Amniotic epithelial cell (primary cell): ENCODE results near the gene TSPAN17.
"Not testable (repeated sequence)": the region's sequence is repeated elsewhere in the genome, so short reads cannot be mapped to it uniquely, and the experiment has no call there.

Source experiments
- DNase-seq: peaks from one replicate; pipeline ENCODE4 v3.0.0-alpha.2; 2010; ENCODE audit warnings: low read depth

The TSPAN17 gene

DNA sequence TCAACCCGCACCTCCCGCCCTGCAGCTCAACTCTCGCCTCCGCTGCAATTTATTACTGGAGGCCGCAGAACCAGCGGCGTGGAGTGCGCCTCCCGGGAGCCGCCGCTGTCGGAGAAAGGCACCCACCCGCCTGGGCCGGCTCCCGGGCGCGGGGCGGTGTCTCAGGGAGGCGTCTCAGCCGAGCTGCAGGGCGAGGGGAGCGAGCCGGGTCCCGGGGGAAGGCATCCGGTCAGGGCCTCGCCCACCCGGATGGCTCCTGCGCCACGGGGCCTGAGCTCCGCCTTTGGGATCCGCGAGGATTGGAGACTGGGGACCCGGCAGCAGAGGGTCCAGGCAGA lies 32.9 kb downstream of the TSPAN17 start:
- no peak for DNase-seq

DNA sequence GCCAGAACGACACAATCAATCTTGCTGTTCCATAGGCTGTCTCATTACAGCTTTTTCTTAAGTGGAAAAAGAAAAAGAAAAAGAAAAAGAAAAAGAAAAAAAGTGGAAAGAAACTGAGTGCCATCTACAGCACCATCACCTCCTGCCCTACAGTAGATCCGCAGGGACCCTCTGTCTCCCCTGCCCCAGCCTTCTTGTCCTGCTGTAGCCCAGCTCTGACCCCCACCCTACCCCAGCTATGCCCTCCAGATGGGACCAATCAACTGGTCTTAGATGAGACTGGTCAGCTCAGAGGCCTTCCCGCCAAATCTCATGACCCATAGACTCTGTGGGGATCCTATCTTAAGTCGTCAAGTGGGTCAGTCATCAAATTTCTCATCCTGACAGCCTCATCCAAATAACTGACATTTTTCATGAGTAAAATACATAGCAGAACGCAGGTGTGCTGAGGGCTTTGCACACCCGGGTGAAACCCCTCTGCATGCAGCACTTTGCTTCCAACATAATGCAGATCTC lies 34.8 kb downstream of the TSPAN17 start:
- no peak for DNase-seq

DNA sequence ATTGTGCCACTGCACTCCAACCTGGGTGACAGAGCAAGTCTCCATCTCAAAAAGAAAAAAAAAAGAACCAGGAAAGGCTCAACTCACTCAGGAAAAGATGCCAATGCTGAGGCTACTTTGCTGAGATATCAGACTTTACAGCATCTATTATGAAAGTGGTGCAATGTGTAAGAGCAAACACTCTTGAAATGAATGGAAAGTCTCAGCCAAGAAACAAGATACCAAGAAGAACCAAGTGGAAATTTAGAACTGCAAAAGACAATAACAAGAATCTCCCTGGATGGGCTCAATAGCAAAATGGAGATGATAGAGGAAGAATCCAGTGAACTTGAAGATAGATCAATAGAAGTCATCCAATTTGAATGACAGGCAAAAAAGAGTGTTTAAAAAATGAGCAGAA lies 37.7 kb downstream of the TSPAN17 start:
- no peak for DNase-seq

DNA sequence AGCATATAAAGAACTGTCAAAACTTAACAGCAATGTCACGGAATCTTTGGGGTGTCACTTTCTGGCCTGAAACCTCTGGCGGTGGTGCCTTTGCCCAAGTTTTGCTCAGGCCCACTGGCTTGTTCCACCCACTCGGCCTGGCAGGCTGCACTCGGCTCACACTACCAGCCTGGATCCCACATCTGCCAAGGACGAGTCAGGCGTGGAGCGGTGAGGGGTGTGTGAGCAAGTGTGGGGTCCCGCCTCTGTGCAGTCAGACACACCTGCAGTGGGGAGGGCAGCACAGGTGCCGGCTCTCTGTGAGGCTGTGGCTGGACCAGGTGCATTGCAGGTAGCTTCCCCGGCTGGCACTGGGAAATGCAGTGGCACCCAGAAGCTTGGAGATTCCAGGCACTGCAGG lies 40.0 kb downstream of the TSPAN17 start:
- DNase-seq = no peak

DNA sequence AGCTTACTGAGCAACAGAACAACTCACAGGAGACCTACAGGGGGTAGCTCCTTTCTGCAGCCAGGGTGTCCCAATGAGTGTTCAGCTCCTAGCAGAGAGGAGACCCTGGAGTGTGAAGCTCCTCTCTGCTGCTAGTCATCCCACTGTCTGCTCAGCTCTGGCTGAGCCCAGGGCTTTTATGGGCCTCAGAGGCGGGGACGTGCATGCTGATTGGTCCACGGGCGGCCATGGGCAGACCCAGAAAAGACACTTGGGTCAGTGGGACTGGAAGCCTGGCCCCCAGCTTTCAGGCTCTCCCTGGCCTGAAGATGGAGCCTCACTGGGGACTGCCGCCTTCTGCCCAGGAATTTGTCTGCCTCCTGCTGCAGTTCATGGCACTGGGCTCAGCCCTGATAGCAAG lies 40.6 kb downstream of the TSPAN17 start:
- no peak for DNase-seq

DNA sequence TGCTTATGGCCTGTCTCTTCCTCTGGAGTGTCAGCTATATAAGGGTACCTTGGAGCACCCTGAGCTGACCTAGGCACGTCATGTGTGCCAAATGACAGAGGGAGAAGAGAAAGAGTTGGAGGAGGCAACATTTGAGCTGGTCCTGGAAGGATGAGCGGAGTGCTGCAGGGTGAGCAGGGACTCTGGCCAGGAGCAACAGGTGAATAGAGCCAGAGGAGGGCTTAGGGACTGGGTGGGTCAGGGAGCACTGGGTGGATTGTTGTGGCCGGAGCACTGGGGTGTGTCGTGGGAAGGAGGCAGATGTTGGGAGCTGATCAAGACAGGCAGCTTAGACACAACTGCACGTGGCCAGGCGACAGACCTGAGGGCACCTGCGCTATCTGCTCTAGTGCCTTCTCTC lies 43.6 kb downstream of the TSPAN17 start:
- no peak for DNase-seq

DNA sequence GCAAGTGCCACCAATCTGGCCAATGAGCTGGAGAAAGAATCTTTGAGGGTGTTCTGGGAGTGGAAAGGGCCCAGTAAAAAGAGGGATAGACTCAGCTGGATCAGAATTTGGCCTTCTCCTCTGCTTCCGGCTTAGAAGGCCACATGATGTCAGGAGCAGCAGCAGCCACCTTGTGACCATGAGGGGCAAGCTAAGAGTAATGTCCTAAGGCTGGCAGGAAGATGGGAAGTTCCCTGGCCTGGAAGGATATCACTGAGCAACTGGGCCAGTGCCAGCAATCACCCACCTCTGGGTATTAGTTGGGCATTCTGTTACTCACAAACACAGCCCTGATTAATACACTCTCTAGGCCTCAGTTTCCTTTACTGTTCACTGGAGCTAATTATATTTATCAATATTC lies 44.2 kb downstream of the TSPAN17 start:
- no peak for DNase-seq

DNA sequence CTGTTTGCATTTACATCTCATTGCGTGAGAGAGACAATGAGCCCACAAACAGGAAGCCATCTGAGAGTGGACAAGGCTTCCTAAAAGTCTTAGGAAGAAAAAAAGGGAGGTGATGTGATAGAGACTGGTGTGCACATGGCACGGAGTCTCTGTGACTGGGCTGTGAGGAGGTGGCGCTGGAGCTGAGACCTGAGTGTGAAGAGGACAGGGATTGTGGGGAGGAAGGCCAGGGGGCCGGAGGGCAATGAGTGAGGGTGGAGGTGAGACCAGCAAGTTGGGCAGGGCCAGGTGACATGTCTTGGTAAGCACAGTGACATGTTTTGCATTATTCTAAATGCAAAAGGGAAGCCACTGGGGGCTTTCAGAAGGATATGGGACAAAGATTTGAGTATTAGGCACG lies 45.0 kb downstream of the TSPAN17 start:
- DNase-seq = no peak

DNA sequence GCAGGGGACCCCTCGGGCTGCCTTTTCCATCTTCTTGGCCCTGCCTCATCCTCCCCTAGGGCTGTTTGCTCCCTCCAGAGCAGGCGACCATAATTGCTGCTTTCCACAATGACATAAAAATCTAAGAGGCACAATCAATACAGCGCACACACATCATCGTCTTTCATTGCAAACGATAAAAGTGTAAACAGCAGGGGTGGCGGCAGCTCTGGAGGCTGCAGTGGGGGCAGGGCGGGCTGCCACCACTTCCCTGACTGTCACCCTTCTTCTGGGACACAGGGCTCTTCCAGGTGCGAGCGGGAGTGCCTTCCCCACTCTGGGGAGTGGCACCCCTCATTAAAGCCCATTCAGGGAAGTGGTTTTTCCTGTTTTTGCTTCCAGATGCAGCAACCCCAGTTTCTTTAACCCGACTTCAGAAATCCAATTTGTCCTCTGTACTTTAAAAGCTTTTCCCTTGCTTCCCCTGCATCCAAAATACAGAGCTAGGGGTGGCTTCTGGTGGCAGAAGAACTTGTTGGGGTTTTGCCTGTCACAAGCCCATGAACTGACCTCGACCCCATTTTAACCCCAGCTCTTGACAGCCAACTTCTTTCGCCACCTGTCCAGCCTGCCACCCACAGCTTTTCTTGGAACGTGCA lies 45.7 kb downstream of the TSPAN17 start:
- DNase-seq = no peak

DNA sequence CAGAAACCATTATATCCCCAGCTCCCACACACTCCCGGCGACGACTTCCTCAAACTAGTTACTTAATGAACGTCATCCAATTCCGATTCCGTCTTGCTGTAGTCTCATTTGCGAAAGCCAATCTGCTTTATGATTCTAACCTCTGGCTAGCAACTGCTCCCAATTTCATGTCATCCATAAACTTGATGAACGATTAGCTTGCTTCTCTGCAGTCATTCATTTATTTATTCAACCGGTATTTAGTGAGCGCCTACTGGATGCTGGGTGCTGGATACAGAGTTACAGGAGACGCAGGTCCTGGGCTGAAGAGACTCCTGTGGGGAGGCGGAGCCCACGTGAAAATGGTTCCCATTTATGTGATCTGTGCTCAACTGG lies 46.2 kb downstream of the TSPAN17 start:
- no peak for DNase-seq

DNA sequence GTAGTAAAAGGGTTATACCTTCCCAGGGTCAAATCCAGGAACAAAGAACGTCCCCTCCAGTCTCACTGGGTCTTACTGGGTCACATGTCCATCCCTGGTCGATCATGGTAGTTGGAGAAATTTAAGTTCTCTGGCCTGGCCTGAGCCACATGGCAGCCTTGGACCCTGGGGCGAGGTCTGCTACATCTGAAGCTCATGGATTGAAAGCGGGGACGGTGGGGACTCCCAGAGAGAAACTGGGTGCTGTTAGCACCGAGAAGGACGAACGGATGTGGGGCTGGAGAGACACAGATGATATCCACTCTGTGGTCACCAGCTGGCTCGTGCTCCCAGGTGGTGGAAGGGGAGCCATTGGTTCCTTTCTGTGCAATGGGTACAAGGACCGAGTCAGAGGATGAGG lies 46.9 kb downstream of the TSPAN17 start:
- no peak for DNase-seq

DNA sequence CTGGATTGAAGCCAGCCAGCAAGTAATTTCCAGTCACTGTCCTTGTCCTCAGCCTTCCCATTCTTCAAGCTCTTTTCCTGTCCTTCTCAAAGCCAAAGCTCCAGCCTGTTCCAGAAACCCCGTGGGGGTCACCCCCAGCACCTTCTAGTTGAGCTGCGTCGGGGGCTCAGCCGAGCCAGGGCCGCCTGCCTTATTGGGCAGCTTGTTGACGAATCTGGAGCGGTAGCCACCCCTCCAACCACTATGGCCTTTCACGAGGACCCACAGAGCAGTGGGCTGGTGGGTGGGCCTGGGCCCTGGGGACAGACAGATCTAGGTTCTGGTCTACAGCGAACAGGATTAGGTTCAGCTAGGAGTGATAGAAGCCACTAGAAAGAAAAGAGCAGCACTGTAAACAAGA lies 47.3 kb downstream of the TSPAN17 start:
- no peak for DNase-seq

DNA sequence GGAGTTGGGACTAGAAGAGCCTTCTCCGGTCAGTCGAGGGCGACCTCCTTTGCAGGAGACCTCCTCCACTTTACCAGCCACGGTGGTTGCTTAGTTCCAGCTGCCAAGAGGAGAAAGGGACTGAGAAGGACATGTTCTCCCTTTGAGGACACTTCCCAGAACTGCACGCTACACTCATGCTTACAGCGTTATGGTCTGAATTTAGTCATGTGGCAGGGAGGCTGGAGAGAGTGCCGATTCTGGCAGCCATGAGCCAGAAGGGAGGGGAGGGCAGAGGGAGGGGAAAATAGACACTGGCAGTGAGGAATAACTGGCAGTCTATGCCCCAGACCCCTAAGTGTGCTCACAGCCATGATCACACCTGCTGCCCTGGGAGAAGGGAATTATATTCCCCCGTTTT lies 47.8 kb downstream of the TSPAN17 start:
- DNase-seq = no peak

DNA sequence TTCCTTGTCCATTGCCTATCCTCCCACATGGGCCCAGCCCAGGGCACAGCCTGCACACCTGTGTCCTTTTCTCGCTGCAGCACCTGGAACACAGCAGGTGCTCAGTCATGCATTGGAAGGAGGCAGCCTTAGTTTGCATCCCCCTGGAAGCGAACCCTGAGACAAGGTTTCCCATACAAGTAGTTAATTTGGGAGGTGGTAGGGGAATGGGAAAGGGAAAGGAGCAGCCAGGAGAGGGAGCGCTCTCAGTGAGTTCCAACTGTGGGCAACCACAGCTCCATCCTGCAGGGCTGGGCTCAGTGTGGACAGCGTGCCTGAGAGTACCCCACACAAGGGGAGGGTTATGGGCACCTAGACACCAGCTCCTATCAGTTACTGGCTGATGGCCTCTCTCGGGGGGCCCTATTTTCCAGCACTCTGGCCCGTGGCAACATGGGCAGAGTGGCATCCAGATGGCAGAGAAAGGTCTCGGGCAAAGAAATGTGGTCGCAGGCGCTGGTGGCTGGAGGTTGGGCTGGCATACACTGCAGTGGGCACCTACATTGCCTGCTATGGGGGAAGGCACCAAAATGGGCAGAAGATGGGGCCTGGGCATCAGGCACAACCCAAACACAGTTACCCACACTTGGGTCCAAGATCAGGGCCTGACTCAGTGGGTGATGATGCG lies 50.1 kb downstream of the TSPAN17 start:
- DNase-seq = no peak

DNA sequence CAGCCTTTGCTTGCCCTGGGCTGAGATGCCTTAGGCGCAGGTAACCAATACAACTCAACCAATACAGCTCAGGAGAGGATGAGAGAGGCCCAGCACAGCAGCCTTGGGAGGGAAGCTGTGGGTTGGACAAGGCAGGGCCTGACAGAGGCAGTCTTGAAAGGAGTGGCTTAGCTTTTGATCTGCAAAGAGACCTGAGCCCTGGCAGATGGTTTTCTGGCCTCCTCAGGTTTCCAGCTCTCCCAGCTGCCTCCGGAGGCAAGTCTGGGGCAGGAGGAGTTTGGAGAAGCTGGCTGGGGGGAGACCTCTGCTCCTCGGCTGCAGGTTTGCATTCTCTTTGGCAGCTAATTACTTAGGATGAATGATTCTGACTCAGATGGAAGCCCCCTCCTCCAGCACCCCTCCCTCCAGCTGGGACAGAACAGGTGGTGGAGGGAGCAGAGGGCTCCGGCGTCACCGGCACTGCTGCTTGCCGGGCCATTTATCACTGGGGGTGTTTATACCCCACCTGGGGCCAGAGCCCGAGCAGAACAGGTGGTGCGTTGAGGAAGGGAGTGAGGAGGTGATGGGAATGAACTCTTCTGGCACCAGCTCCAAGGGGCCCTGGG lies 50.8 kb downstream of the TSPAN17 start:
- no peak for DNase-seq

DNA sequence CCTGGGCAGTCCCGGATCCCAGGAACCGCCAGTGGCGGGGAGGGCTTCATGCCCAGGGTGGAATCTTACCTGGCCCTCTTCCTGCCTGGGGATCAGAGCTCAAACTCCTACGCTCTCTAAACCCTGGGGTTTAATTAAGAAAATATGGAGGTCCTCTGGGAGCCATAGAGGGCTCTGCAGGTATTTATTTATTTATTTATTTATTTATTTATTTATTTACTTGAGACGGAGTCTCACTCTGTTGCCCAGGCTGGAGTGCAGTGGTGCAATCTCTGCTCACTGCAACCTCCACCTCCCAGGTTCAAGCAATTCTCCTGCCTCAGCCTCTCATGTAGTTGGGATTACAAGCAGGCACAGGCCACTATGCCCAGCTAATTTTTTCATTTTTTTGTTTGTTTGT lies 52.2 kb downstream of the TSPAN17 start:
- not testable (repeated sequence) for DNase-seq

DNA sequence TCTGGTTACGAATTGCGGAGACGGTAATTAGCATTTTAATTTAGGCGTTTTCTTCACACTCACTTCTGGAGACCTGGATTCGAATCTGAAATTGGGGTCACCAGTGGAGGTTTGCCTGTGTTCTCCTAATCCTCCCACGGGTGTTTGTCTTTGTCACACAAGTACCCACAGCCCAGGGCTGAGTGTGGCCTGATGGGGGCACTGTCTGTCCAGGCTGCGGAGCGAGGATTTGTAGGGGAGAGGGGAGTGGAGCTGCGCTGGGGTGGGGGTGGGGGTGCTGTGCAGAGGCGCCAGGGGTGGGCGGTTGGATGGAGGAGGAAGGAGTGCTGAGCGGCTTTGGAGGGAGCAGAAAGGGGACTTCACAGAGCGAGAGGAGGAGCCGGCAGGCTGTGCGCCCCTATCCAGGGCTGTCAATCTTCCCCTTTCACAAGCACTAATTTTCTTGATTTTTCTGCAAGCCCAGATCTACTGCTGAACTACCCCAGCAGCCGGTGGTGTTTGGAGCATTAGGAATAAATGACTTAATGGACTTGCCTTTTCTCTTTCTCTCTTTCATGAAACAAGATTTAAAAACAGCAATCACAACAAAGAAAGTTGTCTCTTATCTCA lies 53.1 kb downstream of the TSPAN17 start:
- no peak for DNase-seq

DNA sequence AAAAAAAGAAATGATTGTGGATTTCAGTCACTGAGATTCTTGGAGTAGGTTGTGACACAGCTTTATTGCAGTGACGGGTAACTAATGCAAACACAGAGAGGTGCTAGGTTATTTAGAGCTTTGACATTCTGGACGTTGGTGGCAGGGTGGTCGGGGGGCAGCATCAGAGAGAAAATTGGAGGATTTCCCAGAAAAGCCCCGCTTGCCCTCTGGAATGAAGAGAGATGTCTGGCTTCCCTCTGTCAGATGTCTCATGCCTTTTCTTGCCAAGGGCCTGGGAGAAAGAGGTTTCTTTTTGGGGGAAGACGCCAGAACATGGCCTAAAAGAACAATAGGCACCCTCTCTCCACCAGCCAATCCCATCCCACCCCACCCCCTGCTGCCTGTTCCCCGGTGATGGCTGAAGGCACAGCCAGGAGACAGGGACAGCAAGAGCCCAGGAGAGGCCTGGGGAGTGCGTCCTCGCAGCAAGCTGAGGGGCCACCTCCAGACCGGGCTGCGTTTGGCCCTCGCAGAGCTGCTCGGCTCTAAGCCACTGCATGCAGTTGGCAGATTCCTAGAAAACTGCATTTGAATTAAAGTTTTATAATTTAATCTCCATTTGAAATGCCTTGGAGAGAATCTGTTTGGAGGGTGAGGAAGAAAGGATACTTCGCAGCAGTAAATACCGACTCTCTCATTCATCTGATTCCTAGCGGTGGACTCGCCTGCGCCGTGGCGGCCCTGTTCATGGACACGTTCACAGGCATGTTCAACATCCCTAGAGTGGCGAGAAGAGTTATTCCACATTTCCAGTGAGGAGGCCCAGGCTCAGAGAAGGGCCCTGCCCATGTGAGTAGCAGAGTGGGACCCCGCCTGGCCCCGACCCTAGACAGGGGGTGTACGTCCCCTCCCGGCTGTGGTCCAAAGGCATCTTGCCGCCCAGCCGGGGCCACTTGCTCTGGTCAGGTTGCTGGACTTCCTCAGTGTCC lies 55.7 kb downstream of the TSPAN17 start:
- no peak for DNase-seq

DNA sequence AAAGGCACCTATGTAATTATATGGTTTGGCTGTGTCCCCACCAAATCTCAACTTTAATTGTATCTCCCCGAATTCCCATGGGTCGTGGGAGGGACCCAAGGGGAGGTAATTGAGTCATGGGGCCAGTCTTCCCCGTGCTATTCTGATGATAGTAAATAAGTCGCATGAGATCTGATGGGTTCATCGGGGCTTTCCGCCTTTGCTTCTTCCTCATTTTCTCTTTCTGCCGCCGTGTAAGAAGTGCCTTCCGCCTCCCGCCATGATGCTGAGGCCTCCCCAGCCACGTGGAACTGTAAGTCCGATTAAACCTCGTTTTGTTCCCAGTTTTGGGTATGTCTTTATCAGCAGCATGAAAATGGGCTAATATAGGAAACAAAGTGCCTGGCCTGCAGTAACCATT lies 56.6 kb downstream of the TSPAN17 start:
- DNase-seq = no peak

DNA sequence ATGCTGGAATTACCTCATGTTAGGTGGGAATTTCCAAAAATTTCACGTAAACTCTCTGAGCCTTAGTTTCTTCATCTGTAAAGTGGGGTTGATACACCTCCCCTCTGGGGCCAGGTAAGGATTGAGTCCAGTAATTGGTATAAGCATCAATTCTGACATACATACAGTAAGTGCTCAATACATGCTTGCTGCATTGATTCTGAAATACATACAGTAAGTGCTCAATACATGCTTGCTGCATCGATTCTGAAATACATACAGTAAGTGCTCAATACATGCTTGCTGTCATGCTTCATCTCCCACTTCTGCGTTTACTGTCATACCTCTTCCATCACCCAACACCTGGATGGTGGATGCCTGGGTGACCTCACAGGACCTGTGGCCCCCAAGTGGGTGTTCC lies 57.1 kb downstream of the TSPAN17 start:
- no peak for DNase-seq

DNA sequence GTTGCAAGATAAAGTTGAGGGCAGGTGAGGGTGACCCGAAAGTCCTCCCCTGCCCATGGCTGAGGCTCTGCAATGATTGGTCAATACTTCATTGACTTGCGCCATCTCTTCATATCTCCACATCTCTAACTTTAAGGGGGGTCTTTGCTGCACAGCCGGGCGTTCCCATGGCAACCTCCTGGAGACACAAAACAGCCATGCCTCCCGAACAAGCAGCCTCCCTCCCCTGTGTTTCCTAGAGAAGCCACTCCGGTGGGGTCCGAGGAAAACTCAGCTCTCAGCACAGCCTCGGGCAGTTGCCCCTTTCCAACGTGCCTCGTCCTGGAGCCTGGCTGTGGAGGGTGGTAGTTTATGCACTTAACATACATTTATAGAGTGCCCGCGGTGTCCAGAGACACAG lies 57.5 kb downstream of the TSPAN17 start:
- DNase-seq = no peak
